H1 (cell line): Measurements from ENCODE around the gene SEC63.

Experiments
- ATF2 ChIP-seq: IDR thresholded peaks from 2 replicates; pipeline ENCODE4 v1.6.1; 2012; ENCODE audit warnings: low read length, inconsistent platforms
- BCL11A ChIP-seq, 2 experiments: IDR thresholded peaks; one replicate each; pipeline ENCODE4 v1.6.1; 2011; ENCODE audit warnings: low read depth in 2 of 2, low read length in 2 of 2, mild to moderate bottlenecking in 2 of 2
- CTCF ChIP-seq, 3 experiments: IDR thresholded peaks; 1 replicate in 2 of 3; 2 replicates in 1 of 3; pipeline versions ENCODE4 v1.5.1 to v1.6.1; 2011; ENCODE audit warnings: low read length in 3 of 3, mild to moderate bottlenecking in 3 of 3, inconsistent platforms in 2 of 3, low read depth in 1 of 3, moderate library complexity in 1 of 3; ENCODE audit not compliant: insufficient read depth in 1 of 3; ENCODE audit errors: control extremely low read depth in 1 of 3
- EZH2 ChIP-seq: fragments of 200-600 bp; sonication (generic); IDR thresholded peaks from 2 replicates; pipeline ENCODE4 v1.7.1; 2012; ENCODE audit warnings: low read depth, mild to moderate bottlenecking, moderate library complexity, low read length, inconsistent platforms; ENCODE audit not compliant: severe bottlenecking
- HDAC2 ChIP-seq, 2 experiments: fragments of 300-600 bp in 1 of 2; sonication (generic) in 1 of 2; IDR thresholded peaks; 2 replicates each; pipeline ENCODE4 v1.6.1; 2011 to 2012; ENCODE audit warnings: low read depth in 2 of 2, low read length in 2 of 2, mild to moderate bottlenecking in 2 of 2, moderate library complexity in 2 of 2, borderline replicate concordance in 1 of 2, inconsistent platforms in 1 of 2
- JUN ChIP-seq: IDR thresholded peaks from 2 replicates; pipeline ENCODE4 v1.6.1; 2011; ENCODE audit warnings: low read depth, mild to moderate bottlenecking, improper control_type of control experiment, low read length
- JUND ChIP-seq: IDR thresholded peaks from 2 replicates; pipeline ENCODE4 v1.6.1; 2011; ENCODE audit warnings: mild to moderate bottlenecking, improper control_type of control experiment, low read length
- KDM1A ChIP-seq: fragments of 200-600, 300-600 bp; sonication (generic); IDR thresholded peaks from 2 replicates; pipeline ENCODE4 v1.7.1; 2016; ENCODE audit warnings: mild to moderate bottlenecking, low read length, borderline replicate concordance
- MAFK ChIP-seq: IDR thresholded peaks from 2 replicates; pipeline ENCODE4 v1.6.1; 2012; ENCODE audit warnings: low read depth, mild to moderate bottlenecking, improper control_type of control experiment, low read length
- POLR2A ChIP-seq, 2 experiments: IDR thresholded peaks; 1 replicate in 1 of 2; 2 replicates in 1 of 2; pipeline ENCODE4 v1.6.1; 2011; ENCODE audit warnings: low read depth in 2 of 2, low read length in 2 of 2, mild to moderate bottlenecking in 2 of 2; ENCODE audit errors: control extremely low read depth in 1 of 2
- POLR2AphosphoS5 ChIP-seq: IDR thresholded peaks from 2 replicates; pipeline ENCODE4 v1.6.1; 2011; ENCODE audit warnings: low read depth, low read length
- TCF12 ChIP-seq: IDR thresholded peaks from 2 replicates; pipeline ENCODE4 v1.6.1; 2011; ENCODE audit warnings: low read depth, mild to moderate bottlenecking, low read length
- ZNF274 ChIP-seq: IDR thresholded peaks from 2 replicates; pipeline ENCODE4 v1.7.0; 2012; ENCODE audit warnings: low read length, borderline replicate concordance; ENCODE audit errors: extremely low read depth

- TF ChIP-seq ZNF274, result no peak
- no peak for TF ChIP-seq POLR2AphosphoS5
- TF ChIP-seq POLR2A (IDR thresholded peaks at IDR 0.05; ENCODE audit: control extremely low read depth in 1 of 2, low read depth in 2 of 2, low read length in 2 of 2), result no peak
- no peak for TF ChIP-seq KDM1A
- no peak for TF ChIP-seq BCL11A (IDR thresholded peaks at IDR 0.05; ENCODE audit: low read depth in 2 of 2, low read length in 2 of 2)
- TF ChIP-seq CTCF (IDR thresholded peaks at IDR 0.05; ENCODE audit: control extremely low read depth in 1 of 3, insufficient read depth in 1 of 3, low read depth in 1 of 3, low read length in 3 of 3), result no peak
- no peak for TF ChIP-seq MAFK
- no peak for TF ChIP-seq EZH2
- TF ChIP-seq TCF12, result no peak
- TF ChIP-seq JUN, result no peak
- TF ChIP-seq ATF2, result no peak
- no peak for TF ChIP-seq HDAC2 (IDR thresholded peaks at IDR 0.05; ENCODE audit: borderline replicate concordance in 1 of 2, low read depth in 2 of 2, low read length in 2 of 2)
- no peak for TF ChIP-seq JUND
These were observed 117.3 kb downstream of the SEC63 start for GRCh38 chr6:107840636-107841274.
